Mesothelial cell of epicardium (in vitro differentiated cells): ENCODE measurements around the gene APLP2. TPM values are rescaled to one million over a fixed set of nuclear protein-coding genes. Genes with fewer than 3 reads are reported as not detected.

ENCODE experiments used
- DNase-seq, 2 experiments: peaks; one replicate each; pipeline ENCODE4 v3.0.0; 2021; ENCODE audit warnings: low spot score in 2 of 2; ENCODE audit not compliant: unreplicated experiment in 2 of 2
- H3K27ac Mint-ChIP-seq: 2 replicates; pipeline ENCODE4 v1.8.0; 2021; ENCODE audit warnings: mixed read lengths
- H3K27me3 Mint-ChIP-seq: 2 replicates; pipeline ENCODE4 v1.8.0; 2021; ENCODE audit warnings: low read depth, mixed read lengths
- H3K36me3 Mint-ChIP-seq: 2 replicates; pipeline ENCODE4 v1.8.0; 2021; ENCODE audit warnings: mixed read lengths
- H3K4me1 Mint-ChIP-seq: 2 replicates; pipeline ENCODE4 v1.8.0; 2021; ENCODE audit warnings: mixed read lengths
- H3K4me3 Mint-ChIP-seq: 2 replicates; pipeline ENCODE4 v1.8.0; 2021; ENCODE audit warnings: mild to moderate bottlenecking, moderate library complexity, mixed read lengths
- H3K9me3 Mint-ChIP-seq: 2 replicates; pipeline ENCODE4 v1.8.0; 2021; ENCODE audit warnings: mixed read lengths
- CTCF ChIP-seq: fragments of 200-600 bp; sonication (generic); IDR thresholded peaks from one replicate; pipeline ENCODE4 v1.5.0; 2021; ENCODE audit warnings: antibody characterized with exemption; ENCODE audit not compliant: unreplicated experiment
- total RNA-seq: library from RNA; stranded (reverse); gene quantifications from 3 replicates; pipeline ENCODE4 v1.2.1, GENCODE V29; 2021

The APLP2 gene
- total RNA-seq, 1 donor from 2014 or later, result 240 TPM

DNA sequence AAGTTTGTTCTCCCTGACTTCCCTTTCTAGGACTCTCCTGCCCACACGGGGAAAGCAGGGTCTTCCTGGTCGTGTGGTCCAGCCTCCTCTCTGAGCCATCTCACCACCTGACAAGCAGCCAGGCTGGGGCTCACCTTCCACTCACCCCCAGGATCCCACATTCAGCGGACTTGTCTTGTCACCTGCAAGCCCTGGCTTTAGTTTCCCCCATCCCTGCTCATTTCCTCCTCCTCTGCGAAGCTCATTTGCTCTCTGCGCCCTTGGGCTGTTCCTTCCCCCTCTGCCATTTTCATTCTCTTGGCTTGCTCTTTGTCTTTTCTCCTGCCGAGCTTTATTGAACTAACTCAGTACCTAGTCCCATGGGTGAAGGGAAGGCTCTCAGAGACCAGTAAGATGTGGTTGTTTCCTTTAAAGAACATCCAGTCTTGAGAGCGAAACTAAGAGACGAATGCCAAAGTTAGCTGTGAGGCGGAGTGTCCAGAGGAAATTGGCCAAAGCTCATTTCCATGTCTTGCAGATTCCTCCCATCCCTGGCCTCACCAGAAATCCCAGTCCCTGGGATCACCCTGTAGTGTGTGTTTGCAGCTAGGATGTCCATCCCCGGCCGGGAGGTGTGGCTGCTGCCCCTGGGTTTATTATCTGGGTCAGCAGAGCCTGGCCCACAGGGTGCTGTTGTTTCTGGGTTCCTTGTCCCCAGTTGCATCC lies 91.9 kb downstream of the APLP2 start:
- Mint-ChIP-seq H3K4me1 (peaks cover 19% of the 10 kb centered on the region), H3K9me3 (no peaks in the 10 kb centered on the region), H3K36me3 (no peaks in the 10 kb centered on the region), H3K27ac (peak overlapping the region; percentile 51), H3K27me3 (peaks cover 43% of the 10 kb centered on the region), H3K4me3 (peak overlapping the region; percentile 78)
- no peak for DNase-seq
- TF ChIP-seq CTCF, result no peak

DNA sequence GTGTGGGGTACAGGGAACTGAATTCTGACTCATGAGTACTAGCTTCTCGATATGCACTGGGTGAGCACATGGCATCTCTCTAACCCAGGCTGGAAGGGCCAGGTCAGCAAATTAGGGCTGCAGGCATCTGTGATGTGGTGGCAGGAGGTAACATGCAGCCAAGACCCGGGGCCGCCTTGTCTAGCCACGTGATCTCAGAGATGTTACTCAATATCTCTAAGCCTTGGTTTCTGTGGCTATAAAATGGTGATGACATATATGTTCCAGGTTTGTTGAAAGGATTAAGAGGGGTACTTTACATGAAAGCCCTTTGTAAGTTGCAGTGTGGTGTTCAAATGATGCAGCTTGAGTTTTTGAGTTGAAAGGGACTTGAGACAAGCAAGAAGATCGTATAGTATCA lies 93.0 kb downstream of the APLP2 start:
- H3K27ac Mint-ChIP-seq, result no peak overlapping the region
- DNase-seq, result no peak
- H3K9me3 Mint-ChIP-seq, result no peaks in the 10 kb centered on the region
- H3K4me1 Mint-ChIP-seq, result peaks cover 19% of the 10 kb centered on the region
- no peak overlapping the region for H3K4me3 Mint-ChIP-seq
- peaks cover 35% of the 10 kb centered on the region for H3K27me3 Mint-ChIP-seq
- H3K36me3 Mint-ChIP-seq, result no peaks in the 10 kb centered on the region
- TF ChIP-seq CTCF, result no peak

DNA sequence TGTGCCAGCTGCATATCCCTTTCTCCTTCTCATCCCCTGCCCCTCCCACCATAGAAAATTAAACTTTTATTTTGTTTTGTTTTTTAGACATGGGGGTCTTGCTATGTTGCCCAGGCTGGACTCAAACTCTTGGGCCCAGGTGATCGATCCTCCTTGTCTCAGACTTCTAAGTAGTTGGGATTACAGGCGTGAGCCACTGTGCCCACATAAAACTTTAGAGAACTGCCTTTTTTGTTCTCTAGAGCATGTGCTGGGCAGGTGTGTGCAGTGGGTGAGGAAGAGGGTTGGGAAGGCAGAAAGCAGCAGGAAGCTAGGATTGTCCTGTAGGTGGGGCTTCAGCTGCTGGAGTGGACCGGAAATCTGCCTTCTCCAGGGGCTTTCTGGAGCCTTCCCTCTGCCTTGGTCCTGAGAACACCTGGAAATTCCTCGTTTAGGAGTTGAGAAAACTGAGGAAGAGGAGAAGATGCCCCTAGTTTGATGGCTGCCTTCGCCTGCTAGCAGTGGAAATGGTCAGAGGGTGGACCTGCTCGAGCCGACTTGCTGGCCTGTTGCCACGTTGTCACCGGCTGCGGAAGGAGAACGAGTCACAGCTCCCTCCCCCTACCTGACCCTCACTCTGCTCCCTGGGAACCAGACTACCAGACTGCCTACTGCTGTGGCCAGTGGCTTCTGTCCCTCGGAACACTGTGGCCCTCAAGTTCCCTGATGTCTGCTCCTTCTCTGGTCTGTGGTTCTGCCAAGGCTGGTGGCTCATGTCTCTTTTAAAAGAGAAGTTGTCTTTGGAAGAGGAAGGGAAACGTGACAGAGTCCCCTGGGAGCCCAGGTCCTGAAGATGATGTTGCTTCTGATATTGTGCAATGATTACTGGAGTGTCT lies 93.9 kb downstream of the APLP2 start:
- TF ChIP-seq CTCF, result no peak
- Mint-ChIP-seq H3K36me3 (no peaks in the 10 kb centered on the region), H3K4me3 (no peak overlapping the region), H3K27me3 (peaks cover 27% of the 10 kb centered on the region), H3K4me1 (peaks cover 17% of the 10 kb centered on the region), H3K27ac (no peak overlapping the region), H3K9me3 (no peaks in the 10 kb centered on the region)
- no peak for DNase-seq

- no peak for TF ChIP-seq CTCF
- no peaks in the 10 kb centered on the region for H3K36me3 Mint-ChIP-seq
- no peak for DNase-seq
- peaks cover 13% of the 10 kb centered on the region for H3K4me1 Mint-ChIP-seq
- no peak overlapping the region for H3K4me3 Mint-ChIP-seq
- H3K27ac Mint-ChIP-seq, result no peak overlapping the region
- peaks cover 21% of the 10 kb centered on the region for H3K27me3 Mint-ChIP-seq
- H3K9me3 Mint-ChIP-seq, result no peaks in the 10 kb centered on the region
Measured at GRCh38 chr11:130164221-130164570, 94.5 kb downstream of the APLP2 start.

GRCh38 chr11:130165601-130166456 lies 96.1 kb downstream of the APLP2 start:
- Mint-ChIP-seq H3K27ac (no peak overlapping the region), H3K4me1 (peaks cover 6% of the 10 kb centered on the region), H3K27me3 (peaks cover 12% of the 10 kb centered on the region), H3K36me3 (no peaks in the 10 kb centered on the region), H3K9me3 (no peaks in the 10 kb centered on the region), H3K4me3 (no peak overlapping the region)
- no peak for TF ChIP-seq CTCF
- no peak for DNase-seq
